DND-41 (cell line): ENCODE data around the gene ATP1B1.

Experiments
- CTCF ChIP-seq: IDR thresholded peaks from 2 replicates; pipeline ENCODE4 v1.5.1; 2012; ENCODE audit warnings: borderline replicate concordance, low read length, moderate library complexity, mild to moderate bottlenecking; ENCODE audit not compliant: poor library complexity, severe bottlenecking; ENCODE audit errors: extremely low read depth
- EZH2 ChIP-seq: IDR thresholded peaks from 3 replicates; pipeline ENCODE4 v1.6.1; 2012; ENCODE audit warnings: borderline replicate concordance, low read depth, mild to moderate bottlenecking, moderate library complexity, low read length, inconsistent platforms; ENCODE audit not compliant: severe bottlenecking

GRCh38 chr1:169111472-169111871 is 5.0 kb downstream of the ATP1B1 start:
- TF ChIP-seq CTCF: no peak
- no peak for TF ChIP-seq EZH2
